Stimulated activated CD4-positive, alpha-beta T cell treated with anti-CD3 and anti-CD28 coated beads, Interleukin-4, amount 100 ng/mL, for 1 hour (primary cell): ENCODE data around the gene ATP2B2.

Source experiments
- DNase-seq: peaks from one replicate; pipeline ENCODE4 v3.0.0-alpha.2; 2020

Gene ATP2B2

DNA sequence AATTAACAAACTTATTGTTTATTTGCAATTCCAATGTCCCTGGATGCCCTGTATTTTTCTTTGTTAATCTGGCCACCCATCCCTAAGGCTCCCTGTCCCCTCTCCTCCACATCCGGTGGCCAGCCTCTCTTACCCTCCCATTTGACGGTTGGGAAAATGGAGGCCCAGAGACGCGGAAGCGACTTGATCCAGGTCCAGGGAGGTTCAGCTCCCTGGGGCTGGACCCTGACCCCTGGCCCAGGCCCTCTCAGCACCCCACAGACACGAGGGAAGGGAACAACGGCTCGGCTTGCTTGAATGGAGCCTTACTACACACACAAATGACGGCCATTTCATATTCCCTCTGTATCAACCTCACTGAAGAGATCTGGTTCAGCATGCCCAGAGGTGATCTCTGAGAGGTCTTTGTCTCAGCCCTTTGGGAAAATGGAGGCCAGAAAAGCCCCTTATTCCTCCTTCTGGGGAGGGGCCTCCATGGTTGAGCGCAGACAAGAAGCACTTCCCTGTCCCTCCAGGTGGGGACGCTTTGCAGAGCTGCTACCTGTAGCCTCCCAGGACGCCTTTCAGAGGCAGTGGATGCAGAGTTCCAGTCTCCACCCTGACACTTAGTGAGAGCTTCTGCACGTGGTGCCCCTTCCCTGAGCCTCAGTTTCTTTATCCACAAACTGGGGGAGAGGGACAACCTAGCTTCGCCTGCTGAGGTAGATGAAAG is 82.1 kb downstream of the ATP2B2 start:
- no peak for DNase-seq

DNA sequence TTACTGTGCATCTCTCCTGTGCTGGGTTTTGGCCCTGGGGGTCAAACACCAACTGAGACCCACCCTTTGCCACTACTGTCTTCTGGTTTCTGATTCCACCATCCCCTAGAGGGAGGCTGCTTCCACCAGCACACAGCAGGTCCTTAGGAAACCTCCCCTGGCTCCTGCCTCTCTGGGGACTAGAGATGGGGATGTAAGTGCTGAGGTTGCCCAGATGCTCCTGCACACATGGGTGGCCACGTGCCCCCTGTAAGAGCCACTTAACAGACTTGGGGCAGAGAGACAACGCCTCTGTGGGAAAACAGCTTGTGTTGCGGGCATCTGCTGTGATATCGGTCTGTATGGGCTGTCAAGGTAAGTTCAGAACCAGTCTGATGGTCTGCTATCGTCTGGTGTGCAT is 83.4 kb downstream of the ATP2B2 start:
- DNase-seq = no peak

DNA sequence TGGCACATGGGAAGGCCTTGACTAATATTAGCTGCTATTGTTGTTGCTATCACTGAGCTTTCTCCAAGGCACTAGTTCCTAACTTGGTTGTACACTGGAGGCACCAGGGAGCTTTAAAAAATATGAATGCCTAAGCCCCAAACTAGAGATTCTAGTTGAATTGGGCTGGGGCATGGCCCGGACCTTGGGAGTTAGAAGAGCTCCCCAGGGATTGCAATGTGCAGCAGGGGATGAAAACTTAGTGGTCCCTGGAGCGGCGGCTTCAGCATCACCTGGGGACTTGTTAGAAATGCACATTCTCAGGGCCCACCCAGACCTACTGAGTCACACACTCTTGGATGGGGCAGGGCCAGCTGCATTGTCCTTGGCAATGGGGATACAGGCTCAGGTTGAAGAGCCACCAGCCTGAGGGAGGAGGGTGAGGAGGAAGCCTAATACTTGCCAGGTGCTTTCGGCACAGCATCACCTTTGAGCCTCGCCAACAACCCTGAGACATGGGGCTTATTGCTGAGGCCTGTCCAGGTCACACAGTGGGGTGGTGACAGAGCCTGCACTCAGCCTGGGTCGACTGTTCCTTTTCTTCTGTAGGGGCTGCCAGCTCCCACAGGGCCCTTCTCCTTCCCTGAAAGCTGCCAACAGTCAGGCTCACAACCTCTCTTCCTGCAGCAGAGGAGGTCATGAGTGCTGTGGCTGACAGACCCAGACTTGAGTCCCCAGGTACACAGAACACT is 84.5 kb downstream of the ATP2B2 start:
- DNase-seq = no peak

DNA sequence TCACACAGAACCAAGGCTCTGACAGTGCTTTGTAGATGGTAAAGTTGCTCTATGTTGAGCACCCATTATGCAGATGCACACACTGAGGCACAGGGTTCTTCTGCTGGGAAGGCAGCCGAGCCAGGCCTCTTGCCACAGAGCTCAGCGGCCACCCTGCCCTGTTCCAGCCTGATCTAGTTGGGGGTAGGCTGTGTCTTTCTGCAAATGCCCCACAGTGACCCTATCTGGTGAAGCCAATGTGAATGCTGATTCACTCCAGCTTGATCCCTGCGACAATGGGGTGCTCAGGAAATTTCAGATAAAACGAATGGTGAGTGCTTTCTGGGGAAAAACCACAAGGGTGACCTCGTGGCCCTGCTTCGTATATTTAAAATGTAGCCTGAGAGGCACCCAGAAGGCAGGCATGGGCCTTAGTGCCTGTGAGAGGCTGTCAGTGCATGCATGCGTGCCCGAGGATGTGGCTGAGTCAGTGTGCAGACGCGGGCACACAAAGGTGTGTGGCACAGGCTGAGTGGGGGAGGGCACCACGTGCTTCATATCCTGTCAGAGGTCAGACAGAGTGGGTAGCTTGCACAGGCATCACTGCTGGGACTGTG is 85.7 kb downstream of the ATP2B2 start:
- peak; percentile 49 for DNase-seq

DNA sequence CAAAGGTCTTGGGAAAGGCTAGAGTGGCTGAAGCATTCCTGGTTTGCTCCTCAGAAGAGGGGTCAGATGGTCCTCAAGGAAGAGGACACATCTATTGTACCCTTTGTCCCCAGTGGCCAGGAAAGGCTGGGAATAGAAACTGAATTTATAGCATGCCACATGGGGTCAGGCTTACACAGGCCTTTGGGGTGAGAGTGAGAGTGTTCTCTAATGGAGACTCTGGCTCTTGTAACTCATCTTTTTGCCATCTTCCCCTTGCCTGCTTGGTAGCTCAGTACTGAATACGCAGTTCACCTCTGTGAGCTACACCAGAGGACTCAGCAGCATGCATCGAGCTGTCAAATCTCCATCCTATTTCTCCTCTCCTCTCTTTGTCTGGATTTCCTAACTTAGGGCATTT is 87.5 kb downstream of the ATP2B2 start:
- no peak for DNase-seq

DNA sequence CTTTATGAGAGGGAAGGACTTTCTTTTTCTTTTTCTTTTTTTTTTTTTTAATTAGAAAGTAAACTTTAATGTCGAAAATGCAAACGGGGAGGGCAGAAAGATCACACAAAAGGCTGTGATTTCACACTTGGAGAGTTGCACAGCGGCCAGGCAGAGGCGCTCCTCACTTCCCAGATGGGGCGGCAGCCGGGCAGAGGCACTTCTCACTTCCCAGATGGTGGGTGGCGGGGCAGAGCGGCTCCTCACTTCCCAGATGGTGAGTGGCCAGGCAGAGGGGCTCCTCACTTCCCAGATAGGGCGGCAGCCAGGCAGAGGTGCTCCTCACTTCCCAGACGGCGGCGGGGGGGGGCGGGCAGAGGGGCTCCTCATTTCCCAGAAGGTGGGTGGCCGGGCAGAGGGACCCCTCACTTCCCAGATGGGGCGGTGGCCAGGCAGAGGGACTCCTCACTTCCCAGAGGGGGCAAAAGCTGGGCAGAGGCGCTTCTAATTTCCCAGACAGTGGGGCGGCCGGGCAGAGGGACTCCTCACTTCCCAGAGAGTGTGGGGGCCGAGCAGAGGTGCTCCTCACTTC is 88.6 kb downstream of the ATP2B2 start:
- no peak for DNase-seq

DNA sequence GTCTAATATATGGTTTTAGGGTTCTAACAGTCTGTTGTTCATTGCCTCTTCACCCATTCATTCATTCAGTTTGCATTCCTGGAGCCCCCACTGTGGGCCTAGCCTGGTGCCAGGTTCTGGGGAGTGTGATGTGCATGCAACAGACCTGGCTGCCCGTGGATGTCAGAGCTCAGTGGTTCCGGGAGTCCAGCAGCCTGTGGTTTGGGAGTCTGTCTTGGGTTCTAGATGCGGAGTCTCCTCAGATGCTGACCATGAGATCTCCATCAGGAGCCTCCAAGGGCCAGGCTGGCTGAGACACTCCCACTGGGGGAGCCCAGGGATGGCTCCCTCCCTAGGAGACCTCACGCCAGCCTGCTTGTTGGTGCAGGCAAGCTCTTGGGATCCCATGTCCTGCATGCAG is 92.3 kb downstream of the ATP2B2 start:
- DNase-seq = no peak

DNA sequence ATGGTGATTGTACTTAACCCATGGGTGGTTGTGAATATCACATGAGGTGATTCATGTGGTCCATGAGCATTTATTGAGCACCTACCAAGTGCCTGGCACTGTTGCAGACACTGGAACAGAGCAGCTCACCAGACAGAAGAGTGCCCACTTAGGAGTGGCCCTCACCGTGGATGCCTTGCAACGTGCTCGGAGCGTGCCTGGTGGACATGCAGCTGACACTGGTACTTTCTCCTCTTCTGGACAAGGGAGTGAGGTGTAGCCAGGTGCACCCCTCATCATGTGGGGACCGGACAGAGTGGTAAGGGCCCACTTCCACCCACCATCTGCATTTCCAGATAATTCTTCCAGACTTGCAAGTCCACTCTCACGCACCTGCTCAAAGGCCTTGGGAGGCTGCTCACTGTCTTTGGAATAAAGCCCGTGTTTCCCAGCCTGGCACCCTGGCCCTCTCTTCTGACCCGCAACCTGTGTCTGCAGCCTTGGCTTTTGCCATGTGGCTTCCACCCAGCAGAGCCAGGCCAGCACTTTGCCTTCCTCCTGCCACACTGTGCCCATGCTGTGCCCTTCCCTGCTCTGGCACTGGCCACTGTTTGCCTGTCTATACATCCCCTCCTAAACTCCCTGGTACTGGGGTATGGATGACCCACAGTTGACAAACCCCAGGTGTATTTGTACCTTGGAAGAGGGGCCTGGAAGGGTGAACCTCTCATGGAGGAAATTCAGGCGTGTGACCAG is 93.6 kb downstream of the ATP2B2 start:
- no peak for DNase-seq

DNA sequence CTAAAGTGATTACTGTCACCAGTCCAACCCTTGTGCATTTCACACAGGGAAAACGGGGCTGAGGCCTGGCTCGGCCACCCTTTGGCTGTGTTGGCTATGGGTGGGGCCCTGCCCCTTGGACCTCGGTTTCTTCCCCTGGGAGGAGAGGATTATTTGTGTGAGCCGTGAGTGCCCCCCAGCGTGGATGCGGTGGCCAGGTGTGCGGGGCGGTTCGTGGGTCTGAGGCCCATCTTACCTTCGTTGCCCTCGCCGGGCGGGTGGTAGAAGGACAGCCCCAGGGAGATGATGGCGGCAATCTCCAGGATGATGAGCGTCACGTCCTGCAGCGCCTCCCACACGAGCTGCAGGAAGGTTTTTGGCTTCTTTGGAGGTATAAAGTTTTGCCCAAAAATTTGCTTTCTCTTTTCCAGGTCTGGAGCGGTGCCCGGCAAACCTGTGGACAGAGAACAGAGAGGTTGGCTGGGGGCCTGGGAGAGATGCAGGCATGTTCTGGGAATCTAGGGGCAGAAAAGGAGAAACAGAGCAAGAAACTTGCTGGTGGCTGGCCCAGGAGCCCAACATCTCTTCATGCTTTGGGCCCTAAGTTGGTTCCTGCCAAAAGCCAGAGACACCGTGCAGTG is 94.9 kb downstream of the ATP2B2 start:
- no peak for DNase-seq

DNA sequence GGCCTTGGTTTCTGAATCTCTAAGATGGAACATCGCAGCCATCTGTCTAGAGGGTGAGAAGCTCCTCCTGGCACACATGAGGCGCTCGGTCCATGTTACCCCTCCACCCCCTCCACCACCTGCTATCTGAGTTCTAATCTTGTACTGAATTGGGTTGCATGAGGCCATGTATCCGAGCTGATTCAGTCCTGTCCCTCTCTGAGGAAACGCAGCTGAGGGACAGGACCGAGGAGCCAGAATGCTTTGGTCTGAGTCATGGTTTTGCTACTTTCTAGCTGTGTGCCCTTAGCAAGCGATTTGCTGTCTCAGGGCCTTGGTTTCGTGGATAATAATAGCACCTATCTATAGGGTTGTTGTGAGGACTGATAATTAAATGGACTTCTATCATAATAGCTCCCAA is 96.7 kb downstream of the ATP2B2 start:
- DNase-seq = no peak

DNA sequence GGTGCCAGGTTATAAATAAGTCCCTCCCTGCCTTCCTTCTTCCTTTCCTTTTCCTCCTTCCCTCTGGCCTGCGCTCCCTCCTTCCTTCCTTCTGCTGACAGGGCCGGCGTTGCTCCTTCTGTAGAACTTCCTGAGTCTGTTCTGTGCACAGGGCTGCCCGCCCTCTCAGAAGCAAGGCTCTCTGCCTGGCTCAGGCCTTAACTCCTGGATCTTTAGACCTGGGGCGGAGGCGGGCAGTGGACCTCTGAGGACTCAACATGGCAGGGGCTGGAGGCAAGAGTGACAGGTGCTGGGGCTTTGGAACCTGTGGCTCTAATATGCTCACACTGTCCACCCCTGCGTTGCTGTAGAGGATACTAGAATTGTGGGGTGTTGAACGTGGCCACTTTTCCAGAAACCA is 98.0 kb downstream of the ATP2B2 start:
- DNase-seq = no peak

DNA sequence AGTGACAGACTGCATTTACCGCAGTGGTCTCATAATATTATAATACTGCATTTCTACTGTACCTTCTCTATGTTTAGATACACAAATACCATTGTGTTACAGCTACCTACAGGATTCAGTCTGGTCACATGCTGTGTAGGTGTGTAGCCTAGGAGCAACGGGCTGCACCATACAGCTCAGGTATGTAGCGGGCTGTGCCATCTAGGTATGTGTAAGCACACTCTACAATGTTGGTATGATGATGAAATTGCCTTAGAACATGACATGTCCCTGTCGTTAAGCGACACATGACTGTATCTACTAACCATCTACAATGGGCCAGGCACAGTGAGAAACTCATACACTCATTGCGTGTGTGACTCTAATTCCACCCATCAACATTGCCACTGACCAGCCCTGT is 99.0 kb downstream of the ATP2B2 start:
- no peak for DNase-seq

DNA sequence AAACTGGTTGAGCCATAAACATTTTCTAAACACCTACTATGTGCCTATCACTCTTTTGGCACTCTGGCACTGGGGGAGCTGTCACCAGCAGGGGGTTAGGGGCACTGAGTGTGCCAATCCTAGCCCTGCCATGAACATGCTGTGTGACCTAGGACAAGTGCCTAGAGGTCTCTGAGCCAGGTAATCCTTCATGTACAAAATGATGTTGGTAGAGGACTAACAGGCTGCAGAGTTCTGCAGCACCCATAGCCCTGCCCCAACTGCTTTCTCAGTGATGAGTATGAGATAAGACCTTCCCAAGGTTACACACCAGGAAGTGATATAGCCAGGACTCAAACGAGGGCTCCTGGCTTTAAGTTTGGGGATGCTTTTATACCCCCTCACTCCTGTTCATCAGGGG is 99.6 kb downstream of the ATP2B2 start:
- DNase-seq = no peak

DNA sequence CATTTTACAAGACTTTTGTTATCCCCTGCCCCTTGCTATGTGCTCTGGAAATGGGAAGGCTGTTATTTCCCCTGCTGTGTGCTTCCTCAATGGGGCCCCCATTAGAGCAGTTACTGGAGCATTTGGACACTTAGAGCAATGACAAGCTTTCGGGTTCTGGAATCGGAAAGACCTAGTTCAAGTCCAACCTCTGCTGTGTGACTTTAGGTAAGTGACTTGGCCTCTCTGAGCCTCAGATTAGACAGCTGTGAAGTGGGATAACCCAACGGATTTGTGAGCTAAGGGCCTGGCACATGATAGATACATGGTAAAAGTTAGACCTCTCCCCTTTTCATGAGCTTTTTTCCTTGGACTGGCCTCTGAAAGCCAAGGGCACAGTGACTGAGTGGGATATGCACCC is 100.5 kb downstream of the ATP2B2 start:
- DNase-seq = no peak

DNA sequence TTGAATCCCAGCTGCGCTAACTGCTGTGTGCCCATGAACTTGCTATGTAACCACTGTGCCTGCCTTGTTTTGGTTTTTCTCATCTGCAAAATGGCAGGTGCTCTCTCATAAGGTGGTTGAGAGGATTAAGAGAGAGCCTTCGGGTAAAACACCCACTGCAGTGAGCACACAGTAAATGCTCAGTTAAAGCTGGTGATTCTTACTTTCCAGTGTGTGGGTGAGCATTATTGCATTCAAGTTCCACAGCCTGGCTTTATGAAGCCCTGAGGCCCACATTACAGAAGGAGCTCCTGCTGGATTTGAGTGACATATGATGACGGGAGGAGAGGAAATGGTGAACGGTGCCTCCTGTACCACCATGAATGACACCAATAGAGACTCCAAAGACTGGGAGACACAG is 101.0 kb downstream of the ATP2B2 start:
- no peak for DNase-seq

DNA sequence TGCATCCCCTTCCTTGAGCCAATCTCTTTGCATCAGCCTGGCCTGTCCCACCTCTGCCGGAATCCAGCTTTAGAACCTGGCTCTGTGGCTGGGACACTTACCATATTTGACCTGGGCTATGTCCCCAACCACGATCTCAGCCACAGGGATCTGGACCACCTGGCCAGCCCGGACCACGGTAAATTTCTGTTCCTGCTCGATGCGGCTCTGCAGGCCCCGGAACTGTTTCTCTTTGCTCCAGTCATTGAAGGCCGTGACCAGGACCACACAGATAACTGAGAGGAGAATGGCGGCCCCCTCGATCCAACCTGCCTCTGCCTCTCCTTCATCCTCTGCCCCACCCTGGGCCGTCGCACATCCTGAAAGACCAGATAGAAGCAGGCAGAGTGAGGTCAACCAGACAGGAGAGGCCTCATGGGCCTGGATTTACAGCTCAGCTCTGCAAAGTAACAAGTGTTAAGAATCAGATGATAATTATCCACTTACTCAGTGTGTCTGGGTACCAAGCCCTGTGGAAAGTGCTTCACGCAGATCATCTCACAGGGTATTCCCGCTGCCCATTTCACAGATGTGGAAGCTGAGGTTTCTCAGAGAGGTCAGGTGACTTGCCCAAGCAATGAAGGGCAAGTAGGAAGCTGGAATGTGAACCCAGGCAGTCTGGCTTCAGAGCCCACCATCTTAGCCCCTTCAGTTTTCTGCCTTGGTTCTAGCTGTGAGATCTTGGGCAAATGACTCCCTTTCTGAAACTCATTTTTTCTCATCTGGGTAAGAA is 103.2 kb downstream of the ATP2B2 start:
- DNase-seq = no peak

DNA sequence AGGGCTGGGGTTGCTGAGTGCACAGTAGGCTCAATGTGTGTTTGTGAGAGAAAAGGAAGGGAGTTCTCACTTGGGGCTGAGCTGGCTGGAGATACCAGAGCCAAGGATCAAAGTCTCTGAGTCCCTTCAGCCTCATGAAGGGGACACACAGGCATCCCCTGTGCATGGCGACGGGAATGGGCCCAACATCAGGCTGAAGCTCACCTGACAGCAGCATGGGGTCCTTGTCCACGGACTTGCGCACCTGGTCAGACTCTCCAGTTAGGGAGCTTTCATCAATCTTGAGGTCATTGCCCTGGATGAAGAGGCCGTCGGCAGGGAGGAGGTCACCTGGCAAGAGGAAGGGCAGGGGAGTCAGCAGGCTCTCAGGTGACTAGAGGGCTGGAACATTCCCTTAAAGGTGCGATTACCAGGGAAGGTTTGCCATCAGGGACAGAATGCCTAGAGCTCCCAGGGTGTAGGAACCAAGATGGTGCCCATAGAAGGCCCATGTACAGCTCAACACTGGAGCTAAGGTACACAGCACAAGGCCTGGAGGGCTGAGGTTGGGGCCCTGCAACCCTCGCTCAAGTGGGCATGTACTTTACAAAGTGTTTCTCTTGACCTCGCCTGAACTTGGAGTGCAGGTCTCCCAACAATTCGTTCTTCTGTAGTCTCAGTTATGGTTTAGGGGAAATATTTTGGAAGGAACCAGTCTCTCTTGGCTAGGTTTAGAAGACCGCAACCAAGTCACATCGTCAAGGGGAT is 104.5 kb downstream of the ATP2B2 start:
- no peak for DNase-seq

DNA sequence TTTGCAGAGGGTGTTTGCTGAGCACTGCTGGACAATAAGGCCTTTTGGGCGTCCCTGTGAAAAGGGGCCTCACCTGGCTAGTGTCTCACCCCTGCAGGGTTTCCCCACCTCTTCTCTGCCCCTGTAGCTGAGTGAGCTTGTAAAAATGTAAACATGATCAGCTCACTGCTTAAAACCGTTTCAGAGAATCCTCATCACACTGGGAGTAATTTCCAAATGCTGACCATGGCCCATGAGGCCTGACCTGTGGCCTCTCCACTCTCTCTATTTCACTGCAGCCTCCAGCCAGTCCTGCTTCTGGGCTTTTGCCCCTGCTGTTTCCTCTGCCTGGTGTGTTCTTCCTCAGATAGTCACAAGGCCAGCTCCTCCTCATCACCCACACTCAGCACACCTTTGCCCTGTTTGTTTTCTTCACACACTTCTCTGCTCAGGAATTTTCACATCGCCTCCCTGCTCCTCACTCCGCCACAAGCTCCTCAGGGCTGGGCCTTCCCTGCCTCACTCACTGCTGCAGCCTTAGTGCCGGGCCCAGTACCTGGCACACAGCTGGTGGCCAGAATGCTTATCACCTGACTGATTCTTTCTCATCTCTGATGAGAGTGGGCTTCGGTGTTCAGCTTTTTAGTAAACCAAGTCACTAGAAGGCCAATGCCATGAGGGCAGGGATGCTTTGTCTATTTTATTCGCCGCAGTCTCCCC is 105.2 kb downstream of the ATP2B2 start:
- DNase-seq = no peak

DNA sequence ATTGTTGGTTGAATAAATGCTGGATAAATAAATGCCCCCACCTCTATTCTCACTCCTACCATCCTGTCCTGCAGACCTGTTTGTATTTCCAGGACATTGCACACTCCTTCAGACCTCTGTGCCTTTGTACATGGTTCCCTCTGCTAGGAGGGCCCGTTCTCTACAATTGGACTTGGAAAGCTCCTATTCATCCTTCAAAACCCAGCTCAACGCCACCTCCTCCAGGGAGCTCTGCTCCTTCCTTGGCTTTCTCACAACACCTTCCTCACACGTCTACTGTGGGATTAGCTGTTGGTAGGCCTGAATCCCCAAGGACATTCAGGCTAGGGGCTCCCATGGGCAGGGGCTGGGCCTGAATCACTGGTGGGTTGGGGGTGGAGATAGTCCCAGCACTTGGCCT is 105.8 kb downstream of the ATP2B2 start:
- DNase-seq = no peak

DNA sequence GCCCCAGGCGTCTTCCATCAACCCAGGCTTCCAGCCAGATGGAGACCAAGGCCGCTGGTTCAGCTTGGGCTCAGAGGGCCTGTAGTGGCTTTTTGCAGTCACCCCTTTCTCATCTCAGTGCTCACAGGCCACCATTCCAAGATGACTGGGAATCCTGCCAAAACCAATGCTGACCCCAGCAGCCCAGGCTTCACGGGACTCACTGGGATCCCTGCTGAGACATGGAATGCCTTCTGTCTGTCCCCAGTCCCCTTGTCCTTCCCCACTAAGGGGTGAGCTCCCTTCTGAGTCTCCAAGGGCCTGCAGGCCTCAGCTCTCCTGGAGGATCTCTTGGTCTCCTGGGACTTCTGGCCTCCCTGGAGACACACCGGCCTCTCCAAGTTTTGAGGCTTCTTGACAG is 107.0 kb downstream of the ATP2B2 start:
- DNase-seq = no peak

DNA sequence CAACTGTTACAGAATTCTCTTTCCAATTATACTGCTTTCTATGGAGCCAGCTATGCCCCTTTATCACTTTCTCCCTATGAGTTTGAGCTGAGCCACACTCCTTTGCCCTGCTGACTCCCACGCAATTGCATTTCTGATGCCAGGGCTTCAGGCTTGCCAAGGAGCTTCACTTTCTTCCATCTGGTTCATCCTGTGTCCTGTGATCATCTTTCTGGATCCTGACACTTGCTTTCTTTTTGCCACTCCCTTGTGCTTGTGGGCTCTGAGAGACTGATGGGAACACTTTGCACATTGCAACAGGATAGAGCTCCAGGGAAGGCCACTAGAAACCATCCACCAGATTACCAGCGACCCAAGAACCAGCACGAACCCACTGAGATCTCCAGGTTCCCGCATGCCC is 107.5 kb downstream of the ATP2B2 start:
- no peak for DNase-seq
